Vagina (tissue), 2 donors: ENCODE results near the gene LYPD3. TPM values are rescaled to one million over a fixed set of nuclear protein-coding genes. Genes with fewer than 3 reads are reported as not detected.

ENCODE experiments used
- DNase-seq, 2 donors: peaks; one replicate each; pipeline ENCODE4 v3.0.0-alpha.2; 2017; ENCODE audit errors: extremely low spot score in 2 of 2
- H3K27ac ChIP-seq: fragments of 200-600 bp; sonication (generic); one replicate; pipeline ENCODE4 v1.5.1; 2019
- H3K27me3 ChIP-seq: fragments of 200-600 bp; sonication (generic); one replicate; pipeline ENCODE4 v1.5.1; 2019
- H3K36me3 ChIP-seq, 2 donors: fragments of 200-600 bp; sonication (generic); one replicate each; pipeline ENCODE4 v1.5.1; 2017 to 2019
- H3K4me1 ChIP-seq: fragments of 200-600 bp; sonication (generic); one replicate; pipeline ENCODE4 v1.5.1; 2019
- H3K4me3 ChIP-seq, 2 donors: fragments of 200-600 bp; sonication (generic); 1 replicate in 1 of 2; 2 replicates in 1 of 2; pipeline ENCODE4 v1.5.1; 2016 to 2019
- H3K9me3 ChIP-seq: fragments of 200-600 bp; sonication (generic); one replicate; pipeline ENCODE4 v1.5.1; 2019
- POLR2A ChIP-seq, 2 donors: fragments of 450-650 bp; IDR thresholded peaks; one replicate each; pipeline ENCODE4 v1.6.1; 2017; ENCODE audit warnings: antibody characterized with exemption in 2 of 2, mild to moderate bottlenecking in 2 of 2, moderate library complexity in 2 of 2
- POLR2AphosphoS5 ChIP-seq, 2 donors: sonication (generic); formaldehyde crosslinking; IDR thresholded peaks; one replicate each; pipeline ENCODE4 v1.9.0; 2017; ENCODE audit warnings: antibody characterized with exemption in 2 of 2, mild to moderate bottlenecking in 2 of 2, low read depth in 1 of 2; ENCODE audit not compliant: insufficient read depth in 1 of 2
- intact Hi-C: fragments of 100-400 bp; cut with DNase I; formaldehyde crosslinking; loops from one replicate; pipeline ENCODE4 v1.15.1; 2023
- total RNA-seq: library from RNA; depleted of rRNA; stranded (reverse); fragments of >200 nt; gene quantifications from one replicate; pipeline ENCODE4 v1.2.3, GENCODE V29; 2016
- TF ChIP-seq, protein P1 (sequence below), 3 experiments: fragments of 450-650 bp in 2 of 3; fragments of 200-600 bp in 1 of 3; sonication (generic) in 1 of 3; IDR thresholded peaks; one replicate each; pipeline ENCODE4 v1.5.1; 2017 to 2019; ENCODE audit warnings: antibody characterized with exemption in 3 of 3, mild to moderate bottlenecking in 2 of 3, moderate library complexity in 2 of 3

Gene LYPD3
- total RNA-seq, 1 donor from 2014 or later, result 247 TPM

- no peak for DNase-seq
- Histone ChIP-seq H3K4me1 (peaks cover 25% of the 10 kb centered on the region), H3K9me3 (no peaks in the 10 kb centered on the region), H3K4me3 (no peak overlapping the region), H3K27me3 (no peaks in the 10 kb centered on the region), H3K27ac (peak overlapping the region; percentile 36), H3K36me3 (no peaks in the 10 kb centered on the region)
- intact Hi-C loops, result no loop called here
- TF ChIP-seq, protein P1, sequence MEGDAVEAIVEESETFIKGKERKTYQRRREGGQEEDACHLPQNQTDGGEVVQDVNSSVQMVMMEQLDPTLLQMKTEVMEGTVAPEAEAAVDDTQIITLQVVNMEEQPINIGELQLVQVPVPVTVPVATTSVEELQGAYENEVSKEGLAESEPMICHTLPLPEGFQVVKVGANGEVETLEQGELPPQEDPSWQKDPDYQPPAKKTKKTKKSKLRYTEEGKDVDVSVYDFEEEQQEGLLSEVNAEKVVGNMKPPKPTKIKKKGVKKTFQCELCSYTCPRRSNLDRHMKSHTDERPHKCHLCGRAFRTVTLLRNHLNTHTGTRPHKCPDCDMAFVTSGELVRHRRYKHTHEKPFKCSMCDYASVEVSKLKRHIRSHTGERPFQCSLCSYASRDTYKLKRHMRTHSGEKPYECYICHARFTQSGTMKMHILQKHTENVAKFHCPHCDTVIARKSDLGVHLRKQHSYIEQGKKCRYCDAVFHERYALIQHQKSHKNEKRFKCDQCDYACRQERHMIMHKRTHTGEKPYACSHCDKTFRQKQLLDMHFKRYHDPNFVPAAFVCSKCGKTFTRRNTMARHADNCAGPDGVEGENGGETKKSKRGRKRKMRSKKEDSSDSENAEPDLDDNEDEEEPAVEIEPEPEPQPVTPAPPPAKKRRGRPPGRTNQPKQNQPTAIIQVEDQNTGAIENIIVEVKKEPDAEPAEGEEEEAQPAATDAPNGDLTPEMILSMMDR (IDR thresholded peaks at IDR 0.05), result no peak
- TF ChIP-seq POLR2AphosphoS5 (IDR thresholded peaks at IDR 0.05; ENCODE audit: insufficient read depth in 1 of 2, low read depth in 1 of 2) (no peak), POLR2A (IDR thresholded peaks at IDR 0.05) (no peak)
Measured at GRCh38 chr19:43469160-43469480, 3.7 kb upstream of the LYPD3 start.

DNA sequence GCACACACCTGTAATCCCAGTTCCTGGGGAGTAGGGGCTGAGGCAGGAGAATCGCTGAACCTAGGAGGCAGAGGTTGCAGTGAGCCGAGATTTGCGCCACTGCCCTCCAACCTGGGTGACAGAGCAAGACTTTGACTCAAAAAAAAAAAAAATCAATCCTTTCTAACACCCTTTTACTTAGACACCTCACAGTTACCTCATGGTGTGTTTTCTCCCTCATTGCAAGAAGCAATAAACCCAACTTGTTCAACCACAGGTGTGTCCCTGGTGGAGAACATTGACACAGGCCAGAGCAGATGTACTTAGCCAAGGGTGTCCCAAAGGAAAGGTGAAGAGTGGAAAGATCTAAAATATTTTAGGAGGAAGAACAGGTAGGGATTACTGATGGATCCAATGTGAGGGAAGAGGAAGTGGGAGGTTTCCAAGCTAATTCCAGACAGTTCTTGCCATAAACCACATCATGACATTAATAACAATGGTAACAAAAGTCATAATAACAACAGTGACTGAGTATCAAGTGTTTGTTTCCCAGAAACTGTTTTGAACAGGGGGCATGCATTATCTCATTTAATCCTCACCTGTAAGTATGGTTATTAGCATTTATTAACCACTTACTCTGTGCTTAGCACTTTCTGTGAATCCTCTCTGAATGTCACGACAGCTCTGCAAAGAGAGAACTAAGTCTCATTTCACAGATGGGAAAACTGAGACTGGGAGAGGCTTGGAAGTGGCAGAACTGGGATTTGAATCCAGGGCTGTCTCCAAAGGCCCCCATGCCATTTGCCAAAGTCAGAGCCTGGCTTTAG, 3.1 kb upstream of the LYPD3 start:
- DNase-seq, result no peak
- Histone ChIP-seq H3K27ac (peak overlapping the region; percentile 36), H3K27me3 (no peaks in the 10 kb centered on the region), H3K4me3 (no peak overlapping the region), H3K4me1 (peaks cover 25% of the 10 kb centered on the region), H3K9me3 (no peaks in the 10 kb centered on the region), H3K36me3 (no peaks in the 10 kb centered on the region)
- TF ChIP-seq POLR2AphosphoS5 (IDR thresholded peaks at IDR 0.05; ENCODE audit: insufficient read depth in 1 of 2, low read depth in 1 of 2) (no peak), POLR2A (IDR thresholded peaks at IDR 0.05) (no peak)
- TF ChIP-seq, protein P1 (IDR thresholded peaks at IDR 0.05), result no peak
- intact Hi-C loops, result no loop called here

- intact Hi-C loops, result no loop called here
- Histone ChIP-seq H3K36me3 (no peaks in the 10 kb centered on the region), H3K27me3 (no peaks in the 10 kb centered on the region), H3K4me3 (no peak overlapping the region), H3K4me1 (peaks cover 25% of the 10 kb centered on the region), H3K27ac (no peak overlapping the region), H3K9me3 (no peaks in the 10 kb centered on the region)
- no peak for DNase-seq
- TF ChIP-seq POLR2AphosphoS5 (IDR thresholded peaks at IDR 0.05; ENCODE audit: insufficient read depth in 1 of 2, low read depth in 1 of 2) (no peak), POLR2A (IDR thresholded peaks at IDR 0.05) (no peak)
- TF ChIP-seq, protein P1 (IDR thresholded peaks at IDR 0.05), result no peak
Measured at GRCh38 chr19:43467730-43468129, 2.3 kb upstream of the LYPD3 start.

- Histone ChIP-seq H3K27ac (no peak overlapping the region), H3K9me3 (no peaks in the 10 kb centered on the region), H3K4me3 (no peak overlapping the region), H3K36me3 (no peaks in the 10 kb centered on the region), H3K4me1 (peaks cover 25% of the 10 kb centered on the region), H3K27me3 (no peaks in the 10 kb centered on the region)
- no peak for DNase-seq
- no peak for TF ChIP-seq POLR2A (IDR thresholded peaks at IDR 0.05)
- TF ChIP-seq POLR2AphosphoS5 (IDR thresholded peaks at IDR 0.05; ENCODE audit: insufficient read depth in 1 of 2, low read depth in 1 of 2), result no peak
- intact Hi-C loops, result no loop called here
Measured at GRCh38 chr19:43467276-43467675, 1.9 kb upstream of the LYPD3 start.

DNA sequence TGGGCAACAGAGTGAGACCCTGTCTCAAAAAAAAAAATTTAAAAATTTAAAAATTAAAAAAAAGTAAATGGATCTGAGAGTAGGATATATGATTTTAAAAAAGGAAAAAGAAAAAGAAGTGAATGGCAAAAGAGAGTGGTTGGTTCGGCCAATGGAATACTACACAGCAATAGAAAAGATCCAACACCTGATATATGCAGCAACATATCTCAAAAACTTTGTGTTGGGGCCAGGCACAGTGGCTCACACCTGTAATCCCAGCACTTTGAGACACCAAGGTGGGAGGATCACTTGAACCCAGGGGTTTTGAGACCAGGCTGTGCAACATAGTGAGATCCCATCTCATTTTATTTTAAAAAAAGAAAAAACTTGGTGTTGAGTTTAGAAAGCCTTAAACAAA, 1.4 kb upstream of the LYPD3 start:
- Histone ChIP-seq H3K27ac (no peak overlapping the region), H3K4me1 (peaks cover 25% of the 10 kb centered on the region), H3K27me3 (no peaks in the 10 kb centered on the region), H3K4me3 (no peak overlapping the region), H3K9me3 (no peaks in the 10 kb centered on the region), H3K36me3 (no peaks in the 10 kb centered on the region)
- TF ChIP-seq, protein P1 (IDR thresholded peaks at IDR 0.05), result no peak
- TF ChIP-seq POLR2AphosphoS5 (IDR thresholded peaks at IDR 0.05; ENCODE audit: insufficient read depth in 1 of 2, low read depth in 1 of 2) (no peak), POLR2A (IDR thresholded peaks at IDR 0.05) (no peak)
- intact Hi-C loops, result no loop called here
- no peak for DNase-seq
